K562 (cell line): ENCODE results near the gene COX6A2. TPM values are rescaled to one million over a fixed set of nuclear protein-coding genes. Genes with fewer than 3 reads are reported as not detected.

Experiments used
- ELF2 ChIP-seq: fragments of 250-450 bp; sonication (Bioruptor Pico); IDR thresholded peaks from 2 replicates; pipeline ENCODE4 v1.5.0; 2021; ENCODE audit warnings: mild to moderate bottlenecking
- JUND ChIP-seq, 2 experiments: IDR thresholded peaks; 2 replicates in 1 of 2; 3 replicates in 1 of 2; pipeline ENCODE4 v1.6.1; 2011; ENCODE audit warnings: borderline replicate concordance in 2 of 2, low read depth in 2 of 2, low read length in 2 of 2, improper control_type of control experiment in 1 of 2, missing biosample characterization in 1 of 2, missing genetic modification characterization in 1 of 2, missing genetic modification reagents in 1 of 2
- MEIS2 ChIP-seq: fragments of 450-650 bp; IDR thresholded peaks from 2 replicates; pipeline ENCODE4 v1.6.1; 2014; ENCODE audit warnings: mild to moderate bottlenecking; ENCODE audit not compliant: partially characterized antibody
- RCOR1 ChIP-seq, 2 experiments: IDR thresholded peaks; 2 replicates each; pipeline ENCODE4 v1.6.1; 2012; ENCODE audit warnings: low read depth in 2 of 2, low read length in 2 of 2, borderline replicate concordance in 1 of 2, improper control_type of control experiment in 1 of 2
- ZNF75A ChIP-seq: fragments of 450-650 bp; formaldehyde crosslinking; IDR thresholded peaks from 2 replicates; pipeline ENCODE4 v1.4.0; 2020; ENCODE audit warnings: mild to moderate bottlenecking
- polyA plus RNA-seq, 8 experiments: library from polyadenylated mRNA; depleted of rRNA in 4 of 8; stranded (reverse) in 5 of 8; unstranded in 3 of 8; fragments of >200 nt; fragmentation: Nextera tagmentation in 2 of 8; fragmentation: Illumina TruSeq in 1 of 8; extraction: Ambion mirVana in 2 of 8; extraction: Trizol in 1 of 8; gene quantifications; 2 replicates each; pipeline versions ENCODE4 v1.2.1 to v1.2.3, GENCODE V29; 2011 to 2014; ENCODE audit warnings: inconsistent platforms in 1 of 8, missing spikeins in 1 of 8
- total RNA-seq, 7 experiments: library from RNA; depleted of rRNA in 6 of 7; stranded (reverse); fragments of >200 nt in 6 of 7; fragmentation: Illumina TruSeq in 2 of 7; extraction: Trizol in 2 of 7; gene quantifications; 2 replicates each; pipeline versions ENCODE4 v1.2.1 to v1.2.3, GENCODE V29; 2011 to 2021; ENCODE audit warnings: low replicate concordance in 1 of 7
- TF ChIP-seq, protein P1 (sequence below), 2 experiments: fragments of 450-650 bp in 1 of 2; IDR thresholded peaks; 2 replicates each; pipeline ENCODE4 v1.6.1; 2011 to 2017; ENCODE audit warnings: low read depth in 2 of 2, antibody characterized with exemption in 1 of 2, borderline replicate concordance in 1 of 2, low read length in 1 of 2, mild to moderate bottlenecking in 1 of 2, mixed read lengths in 1 of 2; ENCODE audit not compliant: control insufficient read depth in 1 of 2
- TF ChIP-seq, protein P2 (sequence below), 2 experiments: IDR thresholded peaks; 2 replicates each; pipeline ENCODE4 v1.6.1; 2011; ENCODE audit warnings: borderline replicate concordance in 1 of 2, control low read depth in 1 of 2, low read depth in 1 of 2, low read length in 1 of 2, mild to moderate bottlenecking in 1 of 2, mixed read lengths in 1 of 2, moderate library complexity in 1 of 2; ENCODE audit not compliant: insufficient read depth in 1 of 2, insufficient read length in 1 of 2, poor library complexity in 1 of 2, severe bottlenecking in 1 of 2; ENCODE audit errors: extremely low read depth in 1 of 2
- TF ChIP-seq, protein P3 (sequence below): fragments of 150-350 bp; conservative IDR thresholded peaks from 2 replicates; pipeline ENCODE4 v1.6.1; 2014; ENCODE audit warnings: low read length

COX6A2 gene
- total and polyA plus RNA-seq, 9 of the 15 experiments (the other 6 are each of a cell fraction or from before 2014, with no cell fraction given): not detected

DNA sequence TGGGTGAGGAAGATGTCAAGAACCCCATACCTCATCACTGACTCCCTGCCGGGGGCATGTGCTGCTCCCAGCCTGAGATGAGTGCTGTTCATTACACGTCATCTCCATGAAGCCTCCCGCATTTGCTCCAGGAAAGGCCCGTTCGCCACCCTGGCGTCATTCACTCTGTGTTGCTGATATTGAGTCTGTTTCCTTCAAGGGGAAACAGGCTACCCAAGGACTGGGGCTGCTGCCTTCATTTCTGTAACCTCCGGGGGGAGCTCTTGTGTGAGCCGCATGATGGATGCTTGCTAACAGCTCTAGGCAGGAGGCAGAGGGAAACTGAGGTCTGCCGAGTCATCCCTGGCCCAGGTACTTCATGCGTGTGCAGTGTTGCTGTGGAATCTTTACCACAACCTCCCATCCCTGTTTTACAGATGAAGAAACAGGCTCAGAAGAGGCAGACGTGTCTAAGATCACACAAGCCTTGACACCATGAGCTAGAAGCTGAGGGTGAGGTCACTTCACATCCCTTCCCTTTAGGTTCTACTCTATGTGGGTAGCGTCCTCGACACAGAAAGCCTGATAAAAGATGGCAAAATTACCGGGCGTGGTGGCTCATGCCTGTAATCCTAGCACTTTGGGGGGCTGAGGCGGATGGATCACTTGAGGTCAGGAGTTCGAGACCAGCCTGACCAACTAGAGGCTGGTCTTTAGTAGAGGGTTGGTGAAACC lies 27.6 kb upstream of the COX6A2 start (continued):
- TF ChIP-seq, protein P1, sequence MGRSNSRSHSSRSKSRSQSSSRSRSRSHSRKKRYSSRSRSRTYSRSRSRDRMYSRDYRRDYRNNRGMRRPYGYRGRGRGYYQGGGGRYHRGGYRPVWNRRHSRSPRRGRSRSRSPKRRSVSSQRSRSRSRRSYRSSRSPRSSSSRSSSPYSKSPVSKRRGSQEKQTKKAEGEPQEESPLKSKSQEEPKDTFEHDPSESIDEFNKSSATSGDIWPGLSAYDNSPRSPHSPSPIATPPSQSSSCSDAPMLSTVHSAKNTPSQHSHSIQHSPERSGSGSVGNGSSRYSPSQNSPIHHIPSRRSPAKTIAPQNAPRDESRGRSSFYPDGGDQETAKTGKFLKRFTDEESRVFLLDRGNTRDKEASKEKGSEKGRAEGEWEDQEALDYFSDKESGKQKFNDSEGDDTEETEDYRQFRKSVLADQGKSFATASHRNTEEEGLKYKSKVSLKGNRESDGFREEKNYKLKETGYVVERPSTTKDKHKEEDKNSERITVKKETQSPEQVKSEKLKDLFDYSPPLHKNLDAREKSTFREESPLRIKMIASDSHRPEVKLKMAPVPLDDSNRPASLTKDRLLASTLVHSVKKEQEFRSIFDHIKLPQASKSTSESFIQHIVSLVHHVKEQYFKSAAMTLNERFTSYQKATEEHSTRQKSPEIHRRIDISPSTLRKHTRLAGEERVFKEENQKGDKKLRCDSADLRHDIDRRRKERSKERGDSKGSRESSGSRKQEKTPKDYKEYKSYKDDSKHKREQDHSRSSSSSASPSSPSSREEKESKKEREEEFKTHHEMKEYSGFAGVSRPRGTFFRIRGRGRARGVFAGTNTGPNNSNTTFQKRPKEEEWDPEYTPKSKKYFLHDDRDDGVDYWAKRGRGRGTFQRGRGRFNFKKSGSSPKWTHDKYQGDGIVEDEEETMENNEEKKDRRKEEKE (IDR thresholded peaks at IDR 0.05; ENCODE audit: borderline replicate concordance in 1 of 2, control insufficient read depth in 1 of 2, low read depth in 2 of 2, low read length in 1 of 2): no peak
- peak in 1 of 2 experiments; percentile 54; a peak in 1 of 4 replicates for TF ChIP-seq RCOR1 (IDR thresholded peaks at IDR 0.05; ENCODE audit: borderline replicate concordance in 1 of 2, low read depth in 2 of 2, low read length in 2 of 2)
- TF ChIP-seq, protein P2, sequence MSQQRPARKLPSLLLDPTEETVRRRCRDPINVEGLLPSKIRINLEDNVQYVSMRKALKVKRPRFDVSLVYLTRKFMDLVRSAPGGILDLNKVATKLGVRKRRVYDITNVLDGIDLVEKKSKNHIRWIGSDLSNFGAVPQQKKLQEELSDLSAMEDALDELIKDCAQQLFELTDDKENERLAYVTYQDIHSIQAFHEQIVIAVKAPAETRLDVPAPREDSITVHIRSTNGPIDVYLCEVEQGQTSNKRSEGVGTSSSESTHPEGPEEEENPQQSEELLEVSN (IDR thresholded peaks at IDR 0.05; ENCODE audit: borderline replicate concordance in 1 of 2, extremely low read depth in 1 of 2, insufficient read depth in 1 of 2, insufficient read length in 1 of 2, low read depth in 1 of 2, low read length in 1 of 2, poor library complexity in 1 of 2, severe bottlenecking in 1 of 2): peak in 1 of 2 experiments; percentile 15
- TF ChIP-seq ZNF75A (CRISPR knock-in tag): no peak
- 0 out of 2 replicates have a peak, but pooled peaks have one; percentile 19 for TF ChIP-seq ELF2 (CRISPR knock-in tag)
- peak; percentile 45 for TF ChIP-seq MEIS2
- peak; percentile 20; the same call in 1 of the 2 replicates for TF ChIP-seq JUND (IDR thresholded peaks at IDR 0.05; ENCODE audit: borderline replicate concordance, low read depth, low read length)
- no peak for TF ChIP-seq JUND (tag; IDR thresholded peaks at IDR 0.05; ENCODE audit: borderline replicate concordance, low read depth, low read length)
- TF ChIP-seq, protein P3, sequence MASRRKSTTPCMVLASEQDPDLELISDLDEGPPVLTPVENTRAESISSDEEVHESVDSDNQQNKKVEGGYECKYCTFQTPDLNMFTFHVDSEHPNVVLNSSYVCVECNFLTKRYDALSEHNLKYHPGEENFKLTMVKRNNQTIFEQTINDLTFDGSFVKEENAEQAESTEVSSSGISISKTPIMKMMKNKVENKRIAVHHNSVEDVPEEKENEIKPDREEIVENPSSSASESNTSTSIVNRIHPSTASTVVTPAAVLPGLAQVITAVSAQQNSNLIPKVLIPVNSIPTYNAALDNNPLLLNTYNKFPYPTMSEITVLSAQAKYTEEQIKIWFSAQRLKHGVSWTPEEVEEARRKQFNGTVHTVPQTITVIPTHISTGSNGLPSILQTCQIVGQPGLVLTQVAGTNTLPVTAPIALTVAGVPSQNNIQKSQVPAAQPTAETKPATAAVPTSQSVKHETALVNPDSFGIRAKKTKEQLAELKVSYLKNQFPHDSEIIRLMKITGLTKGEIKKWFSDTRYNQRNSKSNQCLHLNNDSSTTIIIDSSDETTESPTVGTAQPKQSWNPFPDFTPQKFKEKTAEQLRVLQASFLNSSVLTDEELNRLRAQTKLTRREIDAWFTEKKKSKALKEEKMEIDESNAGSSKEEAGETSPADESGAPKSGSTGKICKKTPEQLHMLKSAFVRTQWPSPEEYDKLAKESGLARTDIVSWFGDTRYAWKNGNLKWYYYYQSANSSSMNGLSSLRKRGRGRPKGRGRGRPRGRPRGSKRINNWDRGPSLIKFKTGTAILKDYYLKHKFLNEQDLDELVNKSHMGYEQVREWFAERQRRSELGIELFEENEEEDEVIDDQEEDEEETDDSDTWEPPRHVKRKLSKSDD: no peak
